K562 (cell line): ENCODE measurements around the gene OR11L1. TPM values are rescaled to one million over a fixed set of nuclear protein-coding genes. Genes with fewer than 3 reads are reported as not detected.

Experiments used
- ARID2 ChIP-seq: fragments of 450-650 bp; IDR thresholded peaks from 2 replicates; pipeline ENCODE4 v1.6.1; 2017; ENCODE audit warnings: antibody characterized with exemption, mild to moderate bottlenecking
- ARNT ChIP-seq, 2 experiments: fragments of 450-650 bp; IDR thresholded peaks; 2 replicates each; pipeline ENCODE4 v1.6.1; 2016; ENCODE audit warnings: mild to moderate bottlenecking in 1 of 2
- CHCHD3 ChIP-seq: fragments of 250-450 bp; sonication (Bioruptor Pico); IDR thresholded peaks from 2 replicates; pipeline ENCODE4 v2.1.2; 2022; ENCODE audit warnings: mild to moderate bottlenecking
- CHD1 ChIP-seq: fragments of 200-600 bp; sonication (generic); IDR thresholded peaks from one replicate; pipeline ENCODE4 v1.6.1; 2012; ENCODE audit warnings: mild to moderate bottlenecking, moderate library complexity, low read length, inconsistent platforms
- CLOCK ChIP-seq: fragments of 250-450 bp; sonication (Bioruptor Pico); IDR thresholded peaks from 2 replicates; pipeline ENCODE4 v1.4.0; 2020; ENCODE audit warnings: mild to moderate bottlenecking, moderate library complexity, borderline replicate concordance
- EP300 ChIP-seq: IDR thresholded peaks from 2 replicates; pipeline ENCODE4 v1.6.1; 2012; ENCODE audit warnings: low read length, improper control_type of control experiment
- ETV1 ChIP-seq: fragments of 450-650 bp; conservative IDR thresholded peaks from 2 replicates; pipeline ENCODE4 v1.6.1; 2016; ENCODE audit warnings: missing genetic modification characterization, control low read depth, low read depth, missing compliant biosample characterization
- FOXA1 ChIP-seq: fragments of 450-650 bp; IDR thresholded peaks from 2 replicates; pipeline ENCODE4 v1.6.1; 2016; ENCODE audit warnings: mild to moderate bottlenecking, borderline replicate concordance
- FUS ChIP-seq: fragments of 200-400 bp; formaldehyde crosslinking; optimal IDR thresholded peaks from 2 replicates; pipeline ENCODE3; 2017; ENCODE audit warnings: low read depth, low read length
- GATAD2B ChIP-seq: fragments of 450-650 bp; IDR thresholded peaks from 2 replicates; pipeline ENCODE4 v1.6.1; 2017; ENCODE audit warnings: mild to moderate bottlenecking, borderline replicate concordance
- HDAC8 ChIP-seq: fragments of 450-650 bp; IDR thresholded peaks from 2 replicates; pipeline ENCODE4 v1.6.1; 2016; ENCODE audit warnings: mild to moderate bottlenecking, missing genetic modification characterization, moderate library complexity, missing compliant biosample characterization
- KLF1 ChIP-seq: fragments of 450-650 bp; IDR thresholded peaks from 2 replicates; pipeline ENCODE4 v1.6.1; 2016; ENCODE audit warnings: missing genetic modification characterization, missing compliant biosample characterization
- KLF10 ChIP-seq: fragments of 250-450 bp; sonication (Bioruptor Pico); IDR thresholded peaks from 2 replicates; pipeline ENCODE4 v1.6.1; 2021; ENCODE audit warnings: matching md5 sums
- NUFIP1 ChIP-seq: fragments of 450-650 bp; IDR thresholded peaks from 2 replicates; pipeline ENCODE4 v1.6.1; 2018; ENCODE audit not compliant: partially characterized antibody
- PHB ChIP-seq: fragments of 250-450 bp; sonication (Bioruptor Pico); IDR thresholded peaks from 2 replicates; pipeline ENCODE4 v1.5.0; 2021
- PKNOX1 ChIP-seq: fragments of 450-650 bp; IDR thresholded peaks from 2 replicates; pipeline ENCODE4 v1.6.1; 2016
- PML ChIP-seq: IDR thresholded peaks from 2 replicates; pipeline ENCODE4 v1.6.1; 2012; ENCODE audit warnings: low read length, inconsistent platforms
- RBM15 ChIP-seq: fragments of 200-400 bp; formaldehyde crosslinking; IDR thresholded peaks from 2 replicates; pipeline ENCODE4 v1.6.1; 2018; ENCODE audit warnings: mild to moderate bottlenecking, low read length, moderate library complexity; ENCODE audit not compliant: insufficient read depth
- SAFB ChIP-seq: fragments of 200-400 bp; formaldehyde crosslinking; IDR thresholded peaks from 2 replicates; pipeline ENCODE4 v1.6.1; 2017; ENCODE audit warnings: low read depth, low read length, borderline replicate concordance
- SMARCA5 ChIP-seq: fragments of 450-650 bp; IDR thresholded peaks from 2 replicates; pipeline ENCODE4 v1.6.1; 2016
- THAP7 ChIP-seq: fragments of 250-450 bp; sonication (Bioruptor Pico); IDR thresholded peaks from 2 replicates; pipeline ENCODE4 v1.5.0; 2021
- TSHZ1 ChIP-seq: fragments of 250-450 bp; sonication (Bioruptor Pico); IDR thresholded peaks from 2 replicates; pipeline ENCODE4 v1.4.0; 2020; ENCODE audit warnings: mild to moderate bottlenecking, moderate library complexity
- ZNF239 ChIP-seq: fragments of 250-450 bp; sonication (Bioruptor Pico); IDR thresholded peaks from 2 replicates; pipeline ENCODE4 v1.4.0; 2020; ENCODE audit warnings: mild to moderate bottlenecking
- ZNF282 ChIP-seq: sonication (generic); formaldehyde crosslinking; IDR thresholded peaks from 2 replicates; pipeline ENCODE4 v1.8.1; 2023; ENCODE audit warnings: missing genetic modification reagents
- polyA plus RNA-seq, 8 experiments: library from polyadenylated mRNA; depleted of rRNA in 4 of 8; stranded (reverse) in 5 of 8; unstranded in 3 of 8; fragments of >200 nt; fragmentation: Nextera tagmentation in 2 of 8; fragmentation: Illumina TruSeq in 1 of 8; extraction: Ambion mirVana in 2 of 8; extraction: Trizol in 1 of 8; gene quantifications; 2 replicates each; pipeline versions ENCODE4 v1.2.1 to v1.2.3, GENCODE V29; 2011 to 2014; ENCODE audit warnings: inconsistent platforms in 1 of 8, missing spikeins in 1 of 8
- total RNA-seq, 7 experiments: library from RNA; depleted of rRNA in 6 of 7; stranded (reverse); fragments of >200 nt in 6 of 7; fragmentation: Illumina TruSeq in 2 of 7; extraction: Trizol in 2 of 7; gene quantifications; 2 replicates each; pipeline versions ENCODE4 v1.2.1 to v1.2.3, GENCODE V29; 2011 to 2021; ENCODE audit warnings: low replicate concordance in 1 of 7

Gene OR11L1
- total and polyA plus RNA-seq, 9 of the 15 experiments (the other 6 are each of a cell fraction or from before 2014, with no cell fraction given) = not detected

- no peak for TF ChIP-seq THAP7 (CRISPR knock-in tag)
- no peak for TF ChIP-seq FUS
- TF ChIP-seq NUFIP1 = no peak
- no peak for TF ChIP-seq FOXA1
- TF ChIP-seq RBM15 = no peak
- TF ChIP-seq ARID2 = no peak
- no peak for TF ChIP-seq KLF10 (CRISPR knock-in tag)
- no peak; a peak in 1 of 4 replicates for TF ChIP-seq ARNT (IDR thresholded peaks at IDR 0.05)
- TF ChIP-seq CHCHD3 (CRISPR knock-in tag) = no peak
- no peak; the same call in 1 of the 2 replicates for TF ChIP-seq GATAD2B
- 0 out of 2 replicates have a peak, but pooled peaks have one; percentile 11 for TF ChIP-seq CLOCK (CRISPR knock-in tag)
- peak; percentile 78 for TF ChIP-seq PML
- TF ChIP-seq PHB = no peak
- no peak for TF ChIP-seq ZNF282 (CRISPR knock-in tag)
- no peak; the same call in 1 of the 2 replicates for TF ChIP-seq PKNOX1
- no peak for TF ChIP-seq KLF1 (tag)
- TF ChIP-seq SAFB = no peak
- TF ChIP-seq TSHZ1 (CRISPR knock-in tag) = no peak
- TF ChIP-seq HDAC8 (tag) = no peak
- TF ChIP-seq ETV1 (tag) = no peak
- peak; percentile 81 for TF ChIP-seq EP300
- TF ChIP-seq ZNF239 (CRISPR knock-in tag) = peak; percentile 74; the same call in 1 of the 2 replicates
- TF ChIP-seq CHD1 = no peak
- TF ChIP-seq SMARCA5 = no peak
Measured at GRCh38 chr1:247854899-247855545, 13.3 kb upstream of the OR11L1 start (continued).
